Suprapubic skin (tissue), 4 donors: Measurements from ENCODE around the gene CDH11.

Experiments used
- CTCF ChIP-seq, 2 donors: fragments of 200-600 bp in 1 of 2; fragments of 450-650 bp in 1 of 2; sonication (generic) in 1 of 2; IDR thresholded peaks; one replicate each; pipeline ENCODE4 v1.5.1; 2016 to 2019; ENCODE audit warnings: antibody characterized with exemption in 2 of 2, mild to moderate bottlenecking in 1 of 2, moderate library complexity in 1 of 2
- EP300 ChIP-seq: sonication (generic); formaldehyde crosslinking; IDR thresholded peaks from one replicate; pipeline ENCODE4 v1.6.1; 2017; ENCODE audit warnings: antibody characterized with exemption
- POLR2A ChIP-seq, 2 donors: fragments of 450-650 bp; IDR thresholded peaks; one replicate each; pipeline ENCODE4 v1.6.1; 2017; ENCODE audit warnings: antibody characterized with exemption in 2 of 2, mild to moderate bottlenecking in 2 of 2, moderate library complexity in 2 of 2
- POLR2AphosphoS5 ChIP-seq, 3 donors: sonication (generic); formaldehyde crosslinking; IDR thresholded peaks; one replicate each; pipeline ENCODE4 v1.6.1; 2017; ENCODE audit warnings: antibody characterized with exemption in 3 of 3

- no peak for TF ChIP-seq CTCF (IDR thresholded peaks at IDR 0.05)
- no peak for TF ChIP-seq EP300
- TF ChIP-seq POLR2A (IDR thresholded peaks at IDR 0.05) = no peak
- TF ChIP-seq POLR2AphosphoS5 (IDR thresholded peaks at IDR 0.05) = no peak
Measured at GRCh38 chr16:64989050-64989449, 132.8 kb downstream of the CDH11 start.
